ENCODE data around the gene STKLD1.

GRCh38 chr9:133331641-133332380 lies 44.4 kb upstream of the STKLD1 start:
- no peak for TF ChIP-seq SUZ12 (IDR thresholded peaks at IDR 0.05; ENCODE audit: extremely low read depth, insufficient read depth, insufficient read length)
- no peak for TF ChIP-seq ZNF274 (IDR thresholded peaks at IDR 0.05; ENCODE audit: low read depth, low read length)
